Measurements from ENCODE around the gene NEMP2. TPM values are rescaled to one million over a fixed set of nuclear protein-coding genes. Genes with fewer than 3 reads are reported as not detected.
A peak's percentile ranks its signal among the peaks of the same experiment; 100 is the strongest.

The NEMP2 gene, protein sequence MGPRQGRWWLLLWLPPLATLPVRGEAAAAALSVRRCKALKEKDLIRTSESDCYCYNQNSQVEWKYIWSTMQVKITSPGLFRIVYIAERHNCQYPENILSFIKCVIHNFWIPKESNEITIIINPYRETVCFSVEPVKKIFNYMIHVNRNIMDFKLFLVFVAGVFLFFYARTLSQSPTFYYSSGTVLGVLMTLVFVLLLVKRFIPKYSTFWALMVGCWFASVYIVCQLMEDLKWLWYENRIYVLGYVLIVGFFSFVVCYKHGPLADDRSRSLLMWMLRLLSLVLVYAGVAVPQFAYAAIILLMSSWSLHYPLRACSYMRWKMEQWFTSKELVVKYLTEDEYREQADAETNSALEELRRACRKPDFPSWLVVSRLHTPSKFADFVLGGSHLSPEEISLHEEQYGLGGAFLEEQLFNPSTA
- total RNA-seq (1 to 10 TPM; 5.7 to 6.9 TPM), polyA plus RNA-seq (ENCODE audit: insufficient read length in 2 of 2) (1 to 10 TPM; 5.7 to 5.9 TPM)
- long read RNA-seq, donor 1, full-length matches to known transcripts: 1 of 7 reads
- long read RNA-seq, donor 1, partial matches to known transcripts: 6 of 7 reads
- long read RNA-seq, donor 1, other reads (novel, unspliced or antisense): 0 of 7 reads
- long read RNA-seq, donor 2: 0 reads
- long read RNA-seq, donor 3, full-length matches to known transcripts: 1 of 1 reads
- long read RNA-seq, donor 3, partial matches to known transcripts: 0 of 1 reads
- long read RNA-seq, donor 3, other reads (novel, unspliced or antisense): 0 of 1 reads
- long read RNA-seq, donor 4, full-length matches to known transcripts: 4 of 17 reads
- long read RNA-seq, donor 4, partial matches to known transcripts: 6 of 17 reads
- long read RNA-seq, donor 4, other reads (novel, unspliced or antisense): 7 of 17 reads

- peaks cover 7% of the 10 kb centered on the region for H3K4me1 ChIP-seq (ENCODE audit: control insufficient read depth, insufficient read depth, low read length)
- peak; percentile 38 to 91 (median 63) for DNase-seq (ENCODE audit: low read depth in 4 of 6, low spot score in 6 of 6)
- peak within 1 kb of the TSS; percentile 84 for H3K27ac ChIP-seq (ENCODE audit: low read depth, low read length)
- peaks cover 6% of the 10 kb centered on the region for H3K9me3 ChIP-seq (ENCODE audit: control insufficient read depth, insufficient read depth, low read length)
- WGBS (ENCODE audit: insufficient coverage): under 1% methylated on average over 91 of the region's 92 CpGs
- H3K36me3 ChIP-seq (ENCODE audit: control insufficient read depth, insufficient read depth, low read length): no peaks in the 10 kb centered on the region
- peak within 1 kb of the TSS; percentile 72 for H3K4me3 ChIP-seq (ENCODE audit: low read depth, low read length)
- no peaks in the 10 kb centered on the region for H3K27me3 ChIP-seq (ENCODE audit: control insufficient read depth, insufficient read depth, low read length)
These were observed at the start of gene NEMP2 for GRCh38 chr2:190534310-190535120. Gene NEMP2, minus strand, starts transcription at chr2:190534722. Its CDS starts 67 bp downstream, at chr2:190534655.

- DNase-seq (ENCODE audit: low read depth in 4 of 6, low spot score in 6 of 6): no peak
- H3K4me1 ChIP-seq (ENCODE audit: control insufficient read depth, insufficient read depth, low read length): no peaks in the 10 kb centered on the region
- no peak overlapping the region for H3K4me3 ChIP-seq (ENCODE audit: low read depth, low read length)
- H3K36me3 ChIP-seq (ENCODE audit: control insufficient read depth, insufficient read depth, low read length): no peaks in the 10 kb centered on the region
- H3K27me3 ChIP-seq (ENCODE audit: control insufficient read depth, insufficient read depth, low read length): no peaks in the 10 kb centered on the region
- 100% methylated on average over 2 of the region's 4 CpGs for WGBS (ENCODE audit: insufficient coverage)
- no peaks in the 10 kb centered on the region for H3K9me3 ChIP-seq (ENCODE audit: control insufficient read depth, insufficient read depth, low read length)
- H3K27ac ChIP-seq (ENCODE audit: low read depth, low read length): no peak overlapping the region
These were observed 49.2 kb upstream of the NEMP2 start for GRCh38 chr2:190583507-190584337.

DNA sequence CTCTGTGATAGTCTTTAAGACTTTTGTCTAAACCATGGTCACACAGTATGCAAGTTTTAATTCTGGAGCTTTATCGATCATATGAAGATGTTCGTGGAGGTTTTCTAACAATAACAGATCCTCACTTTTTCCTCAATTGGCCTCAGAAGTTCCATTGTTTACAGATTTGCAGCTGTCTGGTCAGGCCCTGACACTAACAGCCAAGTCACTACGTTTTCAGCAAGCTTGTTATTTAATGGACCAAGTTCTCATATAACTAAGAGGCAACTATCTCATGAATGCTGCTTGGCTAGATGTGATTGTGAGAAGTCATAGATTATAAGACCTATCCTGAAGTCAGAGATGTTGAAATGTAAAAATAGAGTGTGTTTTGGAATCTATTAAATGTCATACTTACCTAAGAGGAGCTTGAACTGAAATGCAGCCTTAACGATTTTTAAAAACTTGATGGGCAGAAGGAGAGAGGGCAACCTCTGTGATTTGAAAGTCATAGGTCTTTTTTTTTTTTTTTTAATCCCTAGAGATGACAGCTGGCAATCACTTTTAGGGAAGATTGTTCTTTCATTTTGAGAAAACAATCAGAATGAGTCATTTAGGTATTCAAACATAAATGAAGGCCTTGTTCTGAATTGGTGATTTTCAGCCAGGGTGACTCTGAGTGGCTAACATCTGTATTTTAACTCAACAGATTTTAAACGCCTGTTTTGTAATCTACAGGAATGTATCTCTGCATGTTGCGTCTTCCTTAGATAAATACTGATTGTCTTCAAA lies 48.4 kb upstream of the NEMP2 start:
- Histone ChIP-seq H3K9me3 (ENCODE audit: control insufficient read depth, insufficient read depth, low read length) (no peaks in the 10 kb centered on the region), H3K27me3 (ENCODE audit: control insufficient read depth, insufficient read depth, low read length) (no peaks in the 10 kb centered on the region), H3K4me3 (ENCODE audit: low read depth, low read length) (no peak overlapping the region), H3K4me1 (ENCODE audit: control insufficient read depth, insufficient read depth, low read length) (no peaks in the 10 kb centered on the region), H3K36me3 (ENCODE audit: control insufficient read depth, insufficient read depth, low read length) (no peaks in the 10 kb centered on the region), H3K27ac (ENCODE audit: low read depth, low read length) (no peak overlapping the region)
- no CpG with 5 or more reads among the region's 6 CpGs for WGBS (ENCODE audit: insufficient coverage)
- DNase-seq (ENCODE audit: low read depth in 4 of 6, low spot score in 6 of 6): no peak

DNA sequence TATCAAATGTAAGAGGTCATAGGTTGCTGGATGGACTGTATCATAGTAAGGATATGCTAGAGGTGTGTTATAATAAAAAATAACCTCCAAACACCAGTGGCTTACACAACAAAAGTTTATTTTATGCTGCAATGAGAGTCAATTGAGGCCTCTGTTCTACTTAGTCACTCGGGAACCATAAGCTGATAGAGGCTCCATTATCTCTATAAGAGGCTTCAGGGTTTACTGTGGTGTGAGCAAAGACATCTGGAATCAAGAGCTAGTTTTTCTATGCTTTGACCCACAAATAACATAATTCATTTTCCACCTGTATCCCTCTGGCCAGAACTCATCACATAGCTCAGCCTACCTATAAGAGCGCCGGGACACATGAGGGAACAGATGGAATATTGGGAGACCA lies 47.5 kb upstream of the NEMP2 start:
- H3K27me3 ChIP-seq (ENCODE audit: control insufficient read depth, insufficient read depth, low read length): no peaks in the 10 kb centered on the region
- no peak overlapping the region for H3K27ac ChIP-seq (ENCODE audit: low read depth, low read length)
- H3K36me3 ChIP-seq (ENCODE audit: control insufficient read depth, insufficient read depth, low read length): no peaks in the 10 kb centered on the region
- no peaks in the 10 kb centered on the region for H3K9me3 ChIP-seq (ENCODE audit: control insufficient read depth, insufficient read depth, low read length)
- H3K4me3 ChIP-seq (ENCODE audit: low read depth, low read length): no peak overlapping the region
- no peaks in the 10 kb centered on the region for H3K4me1 ChIP-seq (ENCODE audit: control insufficient read depth, insufficient read depth, low read length)
- no CpG with 5 or more reads among the region's 3 CpGs for WGBS (ENCODE audit: insufficient coverage)
- no peak for DNase-seq (ENCODE audit: low read depth in 4 of 6, low spot score in 6 of 6)

- no peak for DNase-seq (ENCODE audit: low read depth in 4 of 6, low spot score in 6 of 6)
- 93% methylated on average over 2 of the region's 7 CpGs for WGBS (ENCODE audit: insufficient coverage)
- H3K4me3 ChIP-seq (ENCODE audit: low read depth, low read length): no peak overlapping the region
- H3K4me1 ChIP-seq (ENCODE audit: control insufficient read depth, insufficient read depth, low read length): no peaks in the 10 kb centered on the region
- H3K27me3 ChIP-seq (ENCODE audit: control insufficient read depth, insufficient read depth, low read length): no peaks in the 10 kb centered on the region
- no peaks in the 10 kb centered on the region for H3K36me3 ChIP-seq (ENCODE audit: control insufficient read depth, insufficient read depth, low read length)
- H3K27ac ChIP-seq (ENCODE audit: low read depth, low read length): no peak overlapping the region
- H3K9me3 ChIP-seq (ENCODE audit: control insufficient read depth, insufficient read depth, low read length): no peaks in the 10 kb centered on the region
These were observed 45.7 kb upstream of the NEMP2 start for GRCh38 chr2:190579915-190580846.

DNA sequence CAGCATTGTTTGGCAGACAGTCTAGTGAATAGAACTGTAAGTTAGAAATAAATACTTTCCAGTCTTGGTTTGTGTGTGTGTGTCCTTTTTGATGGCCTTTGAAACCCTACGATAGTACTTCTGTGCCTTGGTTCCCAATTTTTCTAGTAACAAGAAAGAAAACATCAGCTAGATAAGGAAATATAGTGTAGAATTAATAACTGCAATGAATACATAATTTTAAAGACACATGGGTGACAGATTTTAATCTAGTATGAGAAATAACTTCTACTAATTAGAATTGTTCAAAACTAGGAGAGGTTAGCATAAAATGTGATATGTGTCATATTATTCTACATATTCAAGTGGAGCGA lies 44.5 kb upstream of the NEMP2 start:
- DNase-seq (ENCODE audit: low read depth in 4 of 6, low spot score in 6 of 6): no peak
- H3K27ac ChIP-seq (ENCODE audit: low read depth, low read length): no peak overlapping the region
- WGBS (ENCODE audit: insufficient coverage): no CpG with 5 or more reads among the region's 2 CpGs
- no peaks in the 10 kb centered on the region for H3K36me3 ChIP-seq (ENCODE audit: control insufficient read depth, insufficient read depth, low read length)
- H3K27me3 ChIP-seq (ENCODE audit: control insufficient read depth, insufficient read depth, low read length): no peaks in the 10 kb centered on the region
- no peaks in the 10 kb centered on the region for H3K4me1 ChIP-seq (ENCODE audit: control insufficient read depth, insufficient read depth, low read length)
- H3K4me3 ChIP-seq (ENCODE audit: low read depth, low read length): no peak overlapping the region
- no peaks in the 10 kb centered on the region for H3K9me3 ChIP-seq (ENCODE audit: control insufficient read depth, insufficient read depth, low read length)

- Histone ChIP-seq H3K36me3 (ENCODE audit: control insufficient read depth, insufficient read depth, low read length) (no peaks in the 10 kb centered on the region), H3K9me3 (ENCODE audit: control insufficient read depth, insufficient read depth, low read length) (no peaks in the 10 kb centered on the region), H3K27ac (ENCODE audit: low read depth, low read length) (no peak overlapping the region), H3K4me3 (ENCODE audit: low read depth, low read length) (no peak overlapping the region), H3K4me1 (ENCODE audit: control insufficient read depth, insufficient read depth, low read length) (no peaks in the 10 kb centered on the region), H3K27me3 (ENCODE audit: control insufficient read depth, insufficient read depth, low read length) (no peaks in the 10 kb centered on the region)
- WGBS (ENCODE audit: insufficient coverage): 54% methylated on average over 5 of the region's 6 CpGs
- DNase-seq (ENCODE audit: low read depth in 4 of 6, low spot score in 6 of 6): peak in 2 of 6 donors; percentile 12 to 61
These were observed 43.9 kb upstream of the NEMP2 start for GRCh38 chr2:190578158-190579057.

Data from spinal cord (tissue), 10 donors.